ENCODE measurements around the gene VEGFC. TPM values are rescaled to one million over a fixed set of nuclear protein-coding genes. Genes with fewer than 3 reads are reported as not detected.

The VEGFC gene
- total RNA-seq, 5 donors from 2014 or later (not counting 1 experiment from before 2014, with no cell fraction given): 0.13 to 0.18 TPM; not detected in 3

- POLR2A ChIA-PET: no interaction called here
- WGBS (ENCODE audit: insufficient coverage): no CpG with 5 or more reads among the region's 2 CpGs
Measured at GRCh38 chr4:176751061-176751460, 41.7 kb downstream of the VEGFC start.

GRCh38 chr4:176746846-176747245 is 45.9 kb downstream of the VEGFC start:
- WGBS (ENCODE audit: insufficient coverage): no CpG with 5 or more reads among the region's 3 CpGs
- no peaks in the 10 kb centered on the region for H3K9me3 Mint-ChIP-seq
- no peak for ATAC-seq (replicated peaks in 1 of 4)
- Histone ChIP-seq H3K4me1 (ENCODE audit: control insufficient read depth in 1 of 2, extremely low read depth in 1 of 2, insufficient read depth in 2 of 2, low read length in 2 of 2) (no peaks in the 10 kb centered on the region), H3K4me3 (ENCODE audit: control insufficient read depth in 1 of 2, extremely low read depth in 1 of 2, low read length in 1 of 2) (no peak overlapping the region), H3K36me3 (ENCODE audit: control insufficient read depth in 2 of 2, extremely low read depth in 1 of 2, insufficient read depth in 1 of 2, low read length in 1 of 2) (no peaks in the 10 kb centered on the region), H3K27ac (ENCODE audit: low read length) (no peak overlapping the region), H3K9me3 (no peaks in the 10 kb centered on the region), H3K27me3 (replicated peaks in 1 of 2; ENCODE audit: control insufficient read depth in 2 of 2, extremely low read depth in 1 of 2, insufficient read depth in 2 of 2, low read length in 1 of 2) (no peaks in the 10 kb centered on the region)
- H3K27me3 Mint-ChIP-seq: no peaks in the 10 kb centered on the region
- DNase-seq: no peak
- CTCF ChIA-PET: no interaction called here
- no peaks in the 10 kb centered on the region for H3K36me3 Mint-ChIP-seq
- H3K4me1 Mint-ChIP-seq: no peaks in the 10 kb centered on the region
- POLR2A ChIA-PET: no interaction called here
- H3K27ac Mint-ChIP-seq: no peak overlapping the region
- H3K4me3 Mint-ChIP-seq: no peak overlapping the region

More at GRCh38 chr4:176751061-176751460, 41.7 kb downstream of the VEGFC start:
- Histone ChIP-seq H3K4me1 (ENCODE audit: control insufficient read depth in 1 of 2, extremely low read depth in 1 of 2, insufficient read depth in 2 of 2, low read length in 2 of 2) (no peaks in the 10 kb centered on the region), H3K27ac (ENCODE audit: low read length) (no peak overlapping the region), H3K36me3 (ENCODE audit: control insufficient read depth in 2 of 2, extremely low read depth in 1 of 2, insufficient read depth in 1 of 2, low read length in 1 of 2) (no peaks in the 10 kb centered on the region), H3K4me3 (ENCODE audit: control insufficient read depth in 1 of 2, extremely low read depth in 1 of 2, low read length in 1 of 2) (no peak overlapping the region), H3K27me3 (replicated peaks in 1 of 2; ENCODE audit: control insufficient read depth in 2 of 2, extremely low read depth in 1 of 2, insufficient read depth in 2 of 2, low read length in 1 of 2) (no peaks in the 10 kb centered on the region), H3K9me3 (no peaks in the 10 kb centered on the region)
- no peak overlapping the region for H3K4me3 Mint-ChIP-seq
- no peak for DNase-seq
- no peaks in the 10 kb centered on the region for H3K36me3 Mint-ChIP-seq
- no peaks in the 10 kb centered on the region for H3K4me1 Mint-ChIP-seq
- no peaks in the 10 kb centered on the region for H3K9me3 Mint-ChIP-seq
- CTCF ChIA-PET: no interaction called here
- H3K27me3 Mint-ChIP-seq: no peaks in the 10 kb centered on the region
- no peak overlapping the region for H3K27ac Mint-ChIP-seq
- no peak for ATAC-seq (replicated peaks in 1 of 4)

GRCh38 chr4:176745902-176746301 is 46.8 kb downstream of the VEGFC start:
- H3K36me3 ChIP-seq (ENCODE audit: control insufficient read depth in 2 of 2, extremely low read depth in 1 of 2, insufficient read depth in 1 of 2, low read length in 1 of 2): no peaks in the 10 kb centered on the region
- Mint-ChIP-seq H3K9me3 (no peaks in the 10 kb centered on the region), H3K4me1 (no peaks in the 10 kb centered on the region), H3K4me3 (no peak overlapping the region), H3K27ac (no peak overlapping the region), H3K36me3 (no peaks in the 10 kb centered on the region), H3K27me3 (no peaks in the 10 kb centered on the region)
- DNase-seq (no peak), ATAC-seq (replicated peaks in 1 of 4) (no peak)
- H3K27me3 ChIP-seq (replicated peaks in 1 of 2; ENCODE audit: control insufficient read depth in 2 of 2, extremely low read depth in 1 of 2, insufficient read depth in 2 of 2, low read length in 1 of 2): no peaks in the 10 kb centered on the region
- CTCF ChIA-PET: no interaction called here
- no peaks in the 10 kb centered on the region for H3K4me1 ChIP-seq (ENCODE audit: control insufficient read depth in 1 of 2, extremely low read depth in 1 of 2, insufficient read depth in 2 of 2, low read length in 2 of 2)
- no peak overlapping the region for H3K27ac ChIP-seq (ENCODE audit: low read length)
- H3K4me3 ChIP-seq (ENCODE audit: control insufficient read depth in 1 of 2, extremely low read depth in 1 of 2, low read length in 1 of 2): no peak overlapping the region
- POLR2A ChIA-PET: no interaction called here
- no peaks in the 10 kb centered on the region for H3K9me3 ChIP-seq

DNA sequence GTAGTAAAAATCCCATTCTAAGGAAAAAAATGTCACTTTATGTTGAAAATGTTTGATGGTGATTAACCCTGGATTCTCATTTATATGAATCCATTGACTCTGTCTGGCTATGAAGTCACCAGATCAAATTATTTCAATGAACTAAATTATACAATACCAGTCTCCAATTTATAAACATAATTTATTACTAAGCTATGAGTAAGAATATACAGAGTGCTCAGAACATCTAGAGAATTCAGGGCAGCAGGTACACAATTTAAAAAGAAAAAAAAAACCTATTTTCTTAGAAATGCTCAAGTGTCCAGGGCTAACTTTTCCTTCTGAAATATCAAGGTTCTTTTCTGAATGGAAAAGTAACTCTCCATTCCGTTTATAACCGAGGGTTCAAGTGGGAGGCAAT is 48.6 kb downstream of the VEGFC start:
- Histone ChIP-seq H3K4me3 (ENCODE audit: control insufficient read depth in 1 of 2, extremely low read depth in 1 of 2, low read length in 1 of 2) (no peak overlapping the region), H3K4me1 (ENCODE audit: control insufficient read depth in 1 of 2, extremely low read depth in 1 of 2, insufficient read depth in 2 of 2, low read length in 2 of 2) (no peaks in the 10 kb centered on the region), H3K27ac (ENCODE audit: low read length) (no peak overlapping the region), H3K27me3 (replicated peaks in 1 of 2; ENCODE audit: control insufficient read depth in 2 of 2, extremely low read depth in 1 of 2, insufficient read depth in 2 of 2, low read length in 1 of 2) (no peaks in the 10 kb centered on the region), H3K36me3 (ENCODE audit: control insufficient read depth in 2 of 2, extremely low read depth in 1 of 2, insufficient read depth in 1 of 2, low read length in 1 of 2) (no peaks in the 10 kb centered on the region), H3K9me3 (no peaks in the 10 kb centered on the region)
- Mint-ChIP-seq H3K27ac (no peak overlapping the region), H3K4me3 (no peak overlapping the region), H3K27me3 (no peaks in the 10 kb centered on the region), H3K9me3 (peaks cover 0 to 3% (median 0%) of the 10 kb centered on the region in 3 donors), H3K36me3 (no peaks in the 10 kb centered on the region), H3K4me1 (no peaks in the 10 kb centered on the region)
- POLR2A ChIA-PET: no interaction called here
- no CpG with 5 or more reads among the region's 2 CpGs for WGBS (ENCODE audit: insufficient coverage)
- CTCF ChIA-PET: no interaction called here
- ATAC-seq (replicated peaks in 1 of 4) (no peak), DNase-seq (no peak)

GRCh38 chr4:176742211-176742610 is 50.5 kb downstream of the VEGFC start:
- ChIA-PET CTCF (no interaction called here), POLR2A (no interaction called here)
- Mint-ChIP-seq H3K4me3 (no peak overlapping the region), H3K36me3 (no peaks in the 10 kb centered on the region), H3K27ac (no peak overlapping the region), H3K27me3 (no peaks in the 10 kb centered on the region), H3K9me3 (peaks cover 0 to 3% (median 0%) of the 10 kb centered on the region in 3 donors), H3K4me1 (no peaks in the 10 kb centered on the region)
- ATAC-seq (replicated peaks in 1 of 4): no peak
- no peak overlapping the region for H3K27ac ChIP-seq (ENCODE audit: low read length)
- no peak for DNase-seq
- WGBS (ENCODE audit: insufficient coverage): 33% methylated on average over 1 of the region's 6 CpGs
- no peaks in the 10 kb centered on the region for H3K36me3 ChIP-seq (ENCODE audit: control insufficient read depth in 2 of 2, extremely low read depth in 1 of 2, insufficient read depth in 1 of 2, low read length in 1 of 2)
- H3K27me3 ChIP-seq (replicated peaks in 1 of 2; ENCODE audit: control insufficient read depth in 2 of 2, extremely low read depth in 1 of 2, insufficient read depth in 2 of 2, low read length in 1 of 2): no peaks in the 10 kb centered on the region
- H3K4me3 ChIP-seq (ENCODE audit: control insufficient read depth in 1 of 2, extremely low read depth in 1 of 2, low read length in 1 of 2): no peak overlapping the region
- H3K9me3 ChIP-seq: no peaks in the 10 kb centered on the region
- H3K4me1 ChIP-seq (ENCODE audit: control insufficient read depth in 1 of 2, extremely low read depth in 1 of 2, insufficient read depth in 2 of 2, low read length in 2 of 2): no peaks in the 10 kb centered on the region

- WGBS (ENCODE audit: insufficient coverage): no CpG with 5 or more reads among the region's 4 CpGs
- ChIA-PET CTCF (no interaction called here), POLR2A (no interaction called here)
- no peak overlapping the region for H3K27ac Mint-ChIP-seq
- H3K27ac ChIP-seq (ENCODE audit: low read length): no peak overlapping the region
- H3K27me3 Mint-ChIP-seq: no peaks in the 10 kb centered on the region
- H3K4me3 Mint-ChIP-seq: no peak overlapping the region
- H3K9me3 ChIP-seq: no peaks in the 10 kb centered on the region
- ATAC-seq (replicated peaks in 1 of 4): no peak
- peaks cover 0 to 3% (median 0%) of the 10 kb centered on the region in 3 donors for H3K9me3 Mint-ChIP-seq
- no peaks in the 10 kb centered on the region for H3K36me3 Mint-ChIP-seq
- H3K4me1 Mint-ChIP-seq: no peaks in the 10 kb centered on the region
- no peak for DNase-seq
- no peaks in the 10 kb centered on the region for H3K27me3 ChIP-seq (replicated peaks in 1 of 2; ENCODE audit: control insufficient read depth in 2 of 2, extremely low read depth in 1 of 2, insufficient read depth in 2 of 2, low read length in 1 of 2)
- H3K4me3 ChIP-seq (ENCODE audit: control insufficient read depth in 1 of 2, extremely low read depth in 1 of 2, low read length in 1 of 2): no peak overlapping the region
- no peaks in the 10 kb centered on the region for H3K4me1 ChIP-seq (ENCODE audit: control insufficient read depth in 1 of 2, extremely low read depth in 1 of 2, insufficient read depth in 2 of 2, low read length in 2 of 2)
- no peaks in the 10 kb centered on the region for H3K36me3 ChIP-seq (ENCODE audit: control insufficient read depth in 2 of 2, extremely low read depth in 1 of 2, insufficient read depth in 1 of 2, low read length in 1 of 2)
Measured at GRCh38 chr4:176741253-176741652, 51.5 kb downstream of the VEGFC start.

GRCh38 chr4:176735300-176735699 is 57.4 kb downstream of the VEGFC start:
- Histone ChIP-seq H3K4me3 (ENCODE audit: control insufficient read depth in 1 of 2, extremely low read depth in 1 of 2, low read length in 1 of 2) (no peak overlapping the region), H3K27ac (ENCODE audit: low read length) (no peak overlapping the region), H3K4me1 (ENCODE audit: control insufficient read depth in 1 of 2, extremely low read depth in 1 of 2, insufficient read depth in 2 of 2, low read length in 2 of 2) (no peaks in the 10 kb centered on the region), H3K36me3 (ENCODE audit: control insufficient read depth in 2 of 2, extremely low read depth in 1 of 2, insufficient read depth in 1 of 2, low read length in 1 of 2) (no peaks in the 10 kb centered on the region), H3K27me3 (replicated peaks in 1 of 2; ENCODE audit: control insufficient read depth in 2 of 2, extremely low read depth in 1 of 2, insufficient read depth in 2 of 2, low read length in 1 of 2) (no peaks in the 10 kb centered on the region), H3K9me3 (no peaks in the 10 kb centered on the region)
- Mint-ChIP-seq H3K27me3 (no peaks in the 10 kb centered on the region), H3K27ac (no peak overlapping the region), H3K9me3 (peaks cover 0 to 3% (median 0%) of the 10 kb centered on the region in 3 donors), H3K36me3 (no peaks in the 10 kb centered on the region), H3K4me3 (no peak overlapping the region), H3K4me1 (no peaks in the 10 kb centered on the region)
- no peak for ATAC-seq (replicated peaks in 1 of 4)
- WGBS (ENCODE audit: insufficient coverage): no CpG with 5 or more reads among the region's 2 CpGs
- POLR2A ChIA-PET: no interaction called here
- CTCF ChIA-PET: no interaction called here
- DNase-seq: no peak
